AG09309 (cell line): Measurements from ENCODE around the gene VCP.
"Not testable (repeated sequence)": the region's sequence is repeated elsewhere in the genome, so short reads cannot be mapped to it uniquely, and the experiment has no call there.

Source experiments
- DNase-seq: peaks from one replicate; pipeline ENCODE4 v3.0.0-alpha.2; 2010; ENCODE audit warnings: low read depth
- H3K4me3 ChIP-seq: 2 replicates; pipeline ENCODE4 v1.5.1; 2011; ENCODE audit warnings: mild to moderate bottlenecking, low read depth, low read length, moderate library complexity; ENCODE audit not compliant: control insufficient read depth
- TF ChIP-seq, protein P1 (sequence below): IDR thresholded peaks from 2 replicates; pipeline ENCODE4 v1.5.1; 2011; ENCODE audit warnings: mild to moderate bottlenecking, low read depth, low read length, inconsistent platforms; ENCODE audit not compliant: insufficient read depth, control insufficient read depth; ENCODE audit errors: missing control alignments

VCP gene

DNA sequence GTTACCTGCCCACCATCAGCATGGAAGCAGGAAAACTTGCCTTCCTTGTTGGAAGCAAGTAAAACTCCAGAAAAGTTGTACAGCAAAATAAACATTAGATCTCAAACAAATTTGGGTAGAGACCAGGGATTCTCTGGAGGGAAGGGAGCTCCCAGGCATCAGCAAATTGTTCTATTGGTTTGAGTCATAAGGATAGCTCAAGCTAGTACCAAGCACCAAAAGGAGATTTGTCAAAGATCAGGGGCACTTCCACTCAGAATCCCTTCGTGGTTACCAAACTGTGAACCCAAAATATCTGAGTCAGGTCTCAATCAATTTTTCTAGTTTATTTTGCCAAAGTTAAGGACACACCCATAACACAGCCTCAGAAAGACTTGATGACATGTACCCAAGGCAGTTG, 45.1 kb downstream of the VCP start:
- DNase-seq: no peak
- TF ChIP-seq, protein P1, sequence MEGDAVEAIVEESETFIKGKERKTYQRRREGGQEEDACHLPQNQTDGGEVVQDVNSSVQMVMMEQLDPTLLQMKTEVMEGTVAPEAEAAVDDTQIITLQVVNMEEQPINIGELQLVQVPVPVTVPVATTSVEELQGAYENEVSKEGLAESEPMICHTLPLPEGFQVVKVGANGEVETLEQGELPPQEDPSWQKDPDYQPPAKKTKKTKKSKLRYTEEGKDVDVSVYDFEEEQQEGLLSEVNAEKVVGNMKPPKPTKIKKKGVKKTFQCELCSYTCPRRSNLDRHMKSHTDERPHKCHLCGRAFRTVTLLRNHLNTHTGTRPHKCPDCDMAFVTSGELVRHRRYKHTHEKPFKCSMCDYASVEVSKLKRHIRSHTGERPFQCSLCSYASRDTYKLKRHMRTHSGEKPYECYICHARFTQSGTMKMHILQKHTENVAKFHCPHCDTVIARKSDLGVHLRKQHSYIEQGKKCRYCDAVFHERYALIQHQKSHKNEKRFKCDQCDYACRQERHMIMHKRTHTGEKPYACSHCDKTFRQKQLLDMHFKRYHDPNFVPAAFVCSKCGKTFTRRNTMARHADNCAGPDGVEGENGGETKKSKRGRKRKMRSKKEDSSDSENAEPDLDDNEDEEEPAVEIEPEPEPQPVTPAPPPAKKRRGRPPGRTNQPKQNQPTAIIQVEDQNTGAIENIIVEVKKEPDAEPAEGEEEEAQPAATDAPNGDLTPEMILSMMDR: no peak
- H3K4me3 ChIP-seq: no peak overlapping the region

DNA sequence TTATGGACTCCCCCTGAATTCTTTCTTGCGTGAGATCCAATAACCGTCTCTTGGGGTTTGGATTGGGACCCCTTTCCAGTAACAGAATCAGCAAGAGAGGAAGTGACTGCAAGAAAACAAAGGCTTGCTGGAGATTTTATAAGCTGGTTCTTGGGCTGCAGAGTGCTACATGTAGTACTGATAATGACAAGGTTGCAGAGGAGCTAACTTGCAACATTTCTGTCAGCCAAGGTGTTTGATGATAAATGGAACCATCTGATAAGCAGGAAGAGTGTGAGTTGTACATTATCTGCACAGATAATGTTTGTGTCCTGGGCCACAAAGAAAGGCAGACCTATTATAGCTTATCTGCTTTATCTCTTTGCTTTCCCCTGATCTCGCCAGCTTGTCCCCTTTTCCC, 45.8 kb downstream of the VCP start:
- H3K4me3 ChIP-seq: no peak overlapping the region
- no peak for DNase-seq
- TF ChIP-seq, protein P1: no peak

DNA sequence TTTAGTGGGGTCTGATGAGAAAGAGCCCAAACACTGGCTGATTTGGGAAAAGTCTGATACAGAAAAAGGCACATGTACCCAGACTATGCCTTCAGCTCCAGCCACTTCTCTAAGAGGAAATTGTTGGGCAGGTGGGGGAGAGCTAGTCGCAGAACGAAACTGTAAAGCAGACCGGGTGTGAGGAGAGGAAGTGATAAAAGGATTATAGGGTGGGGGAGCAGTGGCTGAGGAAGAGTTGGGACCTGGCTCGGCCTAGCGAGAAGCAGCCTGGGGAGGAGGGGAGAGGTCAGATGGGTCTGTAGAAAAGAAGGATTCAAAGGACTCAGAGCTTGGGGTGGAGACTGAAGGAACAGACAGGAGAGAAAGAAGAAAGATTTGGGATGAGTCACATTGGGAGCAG, 49.0 kb downstream of the VCP start:
- not testable (repeated sequence) for DNase-seq, H3K4me3 ChIP-seq

DNA sequence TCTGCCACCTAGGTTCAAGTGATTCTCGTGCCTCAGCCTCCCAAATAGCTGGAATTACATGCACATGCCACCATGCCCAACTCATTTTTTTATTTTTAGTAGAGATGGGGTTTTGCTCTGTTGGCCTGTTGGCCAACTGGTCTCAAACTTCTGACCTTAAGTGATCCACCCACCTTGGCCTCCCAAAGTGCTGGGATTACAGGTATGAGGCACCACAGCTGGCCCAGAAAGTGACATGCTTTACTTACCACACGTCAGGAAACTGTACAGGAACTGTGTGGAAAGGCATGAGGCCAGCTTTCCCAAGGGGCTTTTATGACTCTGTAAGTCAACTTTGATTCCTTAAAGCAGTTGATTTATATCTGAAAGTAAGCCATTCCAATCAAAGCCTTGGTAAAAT, 57.9 kb downstream of the VCP start:
- H3K4me3 ChIP-seq: no peak overlapping the region
- DNase-seq: no peak
- TF ChIP-seq, protein P1: no peak

DNA sequence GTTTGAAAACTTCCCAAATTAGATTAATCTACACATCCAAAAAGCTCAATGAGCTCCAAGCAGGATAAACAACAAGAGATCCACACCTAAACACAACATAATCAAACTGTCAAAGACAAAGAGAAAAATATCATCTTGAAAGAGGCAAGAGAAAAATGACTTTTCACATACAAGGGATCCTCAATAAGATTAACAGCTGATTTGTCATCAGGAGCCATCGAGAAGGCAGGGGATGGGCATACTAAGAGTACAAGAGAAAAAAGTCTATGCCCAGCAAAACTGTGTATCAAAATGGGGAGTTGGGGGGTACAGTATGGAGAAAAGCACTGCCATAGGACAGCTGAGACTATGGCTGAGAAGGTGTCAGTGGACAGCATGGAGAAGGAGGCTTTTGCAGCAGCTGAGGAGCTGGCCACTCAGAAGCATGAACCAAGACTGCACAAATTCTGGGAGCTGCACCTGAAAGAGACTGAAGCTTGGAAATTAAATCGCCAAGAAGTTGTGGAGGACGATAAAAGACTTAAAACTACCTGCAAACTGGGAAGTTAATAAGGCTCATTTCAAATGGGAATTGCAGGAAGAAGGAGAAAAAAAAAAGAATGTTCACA, 62.0 kb downstream of the VCP start:
- no peak overlapping the region for H3K4me3 ChIP-seq
- TF ChIP-seq, protein P1: no peak
- no peak for DNase-seq
